ENCODE measurements around the gene ZDHHC20.

Gene ZDHHC20

GRCh38 chr13:21360463-21360862 lies 98.6 kb downstream of the ZDHHC20 start:
- DNase-seq = no peak

GRCh38 chr13:21359855-21360254 lies 99.2 kb downstream of the ZDHHC20 start:
- DNase-seq = no peak

DNA sequence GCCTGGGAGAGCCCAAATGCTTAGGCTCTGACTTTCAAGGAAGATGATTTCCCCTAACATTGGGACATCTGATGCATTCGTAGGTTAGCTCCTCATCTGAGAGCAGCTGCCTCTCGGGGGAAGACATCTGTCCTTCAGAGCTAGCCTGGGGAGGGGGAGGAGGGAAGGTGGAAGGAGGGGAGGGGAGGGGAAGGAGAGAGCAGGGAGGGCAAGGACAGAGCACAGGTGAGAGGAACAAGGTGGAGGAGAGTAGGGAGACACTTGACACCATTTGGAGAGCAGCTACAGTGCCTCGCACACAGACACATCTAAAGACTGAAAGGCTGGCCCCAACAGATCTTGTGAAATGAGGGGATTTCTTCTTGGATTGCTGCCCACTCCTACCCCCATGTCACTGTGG lies 103.8 kb downstream of the ZDHHC20 start:
- no peak for DNase-seq

GRCh38 chr13:21354721-21355120 lies 104.4 kb downstream of the ZDHHC20 start:
- no peak for DNase-seq

- DNase-seq = no peak
Measured at GRCh38 chr13:21348488-21349120, 110.5 kb downstream of the ZDHHC20 start.

DNA sequence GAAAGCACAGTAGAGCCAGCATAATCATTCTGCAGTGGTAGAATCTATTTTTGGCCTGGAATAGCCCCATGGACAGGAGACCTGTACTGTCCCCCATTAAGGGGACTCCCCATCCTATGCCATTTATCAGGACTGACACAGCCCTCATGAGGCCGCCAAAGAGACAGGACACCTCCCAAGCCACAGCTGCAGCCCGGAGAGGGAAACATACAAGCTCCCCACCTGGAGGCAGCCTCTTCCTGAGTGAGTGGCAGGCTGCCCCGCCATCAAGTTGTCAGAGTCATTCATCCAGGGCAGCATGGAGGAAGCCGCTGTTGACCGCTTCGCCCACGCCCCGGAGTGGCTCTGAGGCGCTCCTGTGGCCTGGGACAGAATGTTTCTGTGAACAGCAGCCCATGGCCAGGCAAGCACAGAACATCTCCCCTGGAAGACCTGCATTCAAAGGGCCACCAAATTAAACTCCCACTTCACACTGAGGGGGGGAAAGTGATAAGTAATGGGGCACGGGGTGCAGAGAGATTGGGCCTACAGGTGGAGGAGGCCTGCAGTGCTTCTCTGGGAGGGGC lies 111.3 kb downstream of the ZDHHC20 start:
- DNase-seq = no peak

- peak; percentile 23 to 27 for DNase-seq
Measured at GRCh38 chr13:21344662-21345176, 114.4 kb downstream of the ZDHHC20 start.

GRCh38 chr13:21343659-21344058 lies 115.4 kb downstream of the ZDHHC20 start:
- no peak for DNase-seq

DNA sequence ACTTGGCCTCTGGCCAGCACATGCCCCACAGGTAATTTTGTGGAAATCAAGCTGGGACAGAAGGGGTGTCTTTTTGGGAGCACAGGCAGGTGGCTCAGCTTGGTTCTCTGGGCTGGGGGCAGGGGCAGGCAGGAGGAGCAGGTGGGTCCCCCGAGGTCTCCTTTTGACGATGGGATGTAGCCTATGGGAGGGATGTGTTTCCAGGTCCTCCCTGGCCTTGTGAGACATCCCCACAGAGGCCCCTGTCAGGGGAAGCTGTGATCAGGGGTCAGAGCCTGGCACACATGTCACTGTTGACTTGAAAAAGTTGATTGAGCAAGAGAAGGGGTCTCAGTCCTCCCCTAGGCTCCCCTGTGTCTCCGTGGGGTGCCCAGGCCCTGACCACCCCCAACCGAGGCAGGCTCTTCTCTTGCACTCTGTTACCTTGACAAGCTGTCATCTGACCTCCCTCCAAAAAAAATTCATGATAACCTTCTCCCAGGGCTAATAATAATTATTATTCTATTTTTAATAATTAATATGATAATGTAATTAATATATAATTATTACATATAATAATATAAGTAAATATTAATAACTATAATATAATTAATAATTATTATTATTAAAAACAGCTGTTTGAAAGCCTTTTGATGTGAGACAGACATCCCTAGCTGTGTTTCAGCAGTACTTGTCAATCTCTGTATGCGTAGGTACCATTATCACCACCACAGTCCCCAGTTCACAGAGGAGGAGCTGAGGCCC lies 116.2 kb downstream of the ZDHHC20 start:
- no peak for DNase-seq

GRCh38 chr13:21341637-21342422 lies 117.3 kb downstream of the ZDHHC20 start:
- DNase-seq = no peak

DNA sequence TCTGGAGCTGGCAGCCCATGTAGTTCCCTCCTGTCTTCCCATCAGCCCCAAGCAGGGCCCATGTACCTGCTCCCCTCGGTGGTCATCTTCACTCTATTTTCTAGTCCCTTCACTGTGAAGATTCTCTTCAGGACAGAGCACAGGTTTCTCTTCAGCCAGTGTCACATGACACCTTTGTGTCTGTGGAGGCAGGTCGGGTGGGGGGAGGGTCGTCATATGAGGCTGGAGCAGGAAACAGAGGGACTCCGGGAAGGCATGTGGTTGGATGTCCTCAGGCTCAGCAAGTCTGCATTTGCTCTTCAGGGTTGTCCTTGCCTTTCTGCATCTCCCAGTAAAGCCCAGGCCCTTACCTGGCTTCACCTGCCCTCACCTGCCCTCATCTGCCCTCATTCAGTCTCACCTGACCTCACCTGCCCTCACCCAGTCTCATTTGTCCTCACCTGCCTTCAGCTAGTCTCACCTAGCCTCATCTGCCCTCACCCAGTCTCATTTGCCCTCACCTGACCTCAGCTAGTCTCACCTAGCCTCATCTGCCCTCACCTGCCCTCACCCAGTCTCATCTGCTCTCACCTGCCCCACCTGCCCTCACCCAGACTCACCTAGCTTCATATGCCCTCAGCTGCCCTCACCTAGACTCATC lies 120.3 kb downstream of the ZDHHC20 start:
- no peak for DNase-seq

DNA sequence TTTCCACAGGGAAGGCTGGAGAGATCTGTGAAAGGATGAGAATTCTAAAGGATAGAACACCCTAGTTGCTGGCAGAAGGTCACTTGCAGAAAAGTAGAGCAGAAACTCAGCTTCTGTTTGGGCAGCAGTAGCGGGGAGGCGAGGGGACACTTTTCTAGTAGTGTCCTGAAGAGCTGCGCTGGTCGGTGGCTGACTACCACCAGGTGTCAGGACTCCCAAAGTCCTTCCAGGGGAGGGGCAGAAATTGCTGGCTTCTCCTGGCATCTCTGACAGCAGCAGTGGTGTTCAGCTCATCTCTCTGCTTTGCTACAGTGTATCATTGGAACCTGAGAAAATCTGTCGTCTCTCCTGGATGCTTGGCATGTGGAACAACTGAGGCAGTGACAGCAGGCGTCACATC lies 120.9 kb downstream of the ZDHHC20 start:
- DNase-seq = no peak

GRCh38 chr13:21336609-21337349 lies 122.3 kb downstream of the ZDHHC20 start:
- DNase-seq = no peak

DNA sequence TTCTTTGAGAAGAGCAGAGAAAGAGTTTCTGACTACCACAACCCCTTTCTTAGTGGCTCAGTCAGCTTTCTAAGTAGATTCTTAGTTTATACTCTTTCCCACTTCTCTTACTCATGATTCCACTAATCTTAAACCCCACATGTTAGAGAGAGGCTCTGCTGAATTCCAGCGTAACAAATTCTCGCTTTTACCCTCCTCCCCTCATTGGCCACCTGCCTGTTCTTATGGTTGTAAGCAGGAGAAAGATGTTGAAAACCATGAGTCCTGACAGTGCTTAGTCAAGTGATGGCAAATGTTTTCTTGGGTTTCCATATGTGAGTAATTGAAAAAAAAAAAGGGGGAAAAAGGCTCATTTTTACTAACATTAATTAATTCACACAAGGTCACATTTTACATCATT lies 125.9 kb downstream of the ZDHHC20 start:
- no peak for DNase-seq

GRCh38 chr13:21330126-21330861 lies 128.8 kb downstream of the ZDHHC20 start:
- DNase-seq = no peak

DNA sequence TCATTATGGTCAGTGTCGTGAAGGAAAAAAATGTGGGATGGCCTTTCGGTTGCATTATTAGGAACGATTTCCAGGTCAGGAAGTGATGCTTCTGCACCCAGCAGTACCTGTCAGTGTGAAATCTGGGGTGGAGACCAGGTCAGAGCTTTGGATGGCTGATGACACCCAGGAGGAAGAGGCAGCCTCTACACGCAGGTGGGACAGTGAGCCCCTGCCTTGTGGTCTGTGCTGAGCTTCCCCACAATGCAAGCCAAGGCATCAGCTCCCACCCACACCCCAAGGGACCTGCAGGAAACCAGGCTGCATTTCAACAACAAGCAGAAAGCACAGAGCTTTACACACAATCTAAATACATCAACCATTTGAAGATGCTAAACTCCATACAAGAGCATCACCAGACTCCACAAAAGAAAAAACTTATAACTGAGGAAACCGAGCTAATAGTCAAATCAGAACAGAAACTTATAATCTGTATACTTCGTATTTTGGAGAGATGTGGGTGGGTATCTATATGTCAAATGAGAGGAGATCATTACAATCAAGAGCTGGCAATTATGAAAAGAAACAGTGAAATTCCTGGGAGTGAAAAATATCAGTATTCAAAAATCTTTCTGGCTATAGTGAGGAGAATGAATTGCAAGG lies 130.1 kb downstream of the ZDHHC20 start:
- DNase-seq = no peak

DNA sequence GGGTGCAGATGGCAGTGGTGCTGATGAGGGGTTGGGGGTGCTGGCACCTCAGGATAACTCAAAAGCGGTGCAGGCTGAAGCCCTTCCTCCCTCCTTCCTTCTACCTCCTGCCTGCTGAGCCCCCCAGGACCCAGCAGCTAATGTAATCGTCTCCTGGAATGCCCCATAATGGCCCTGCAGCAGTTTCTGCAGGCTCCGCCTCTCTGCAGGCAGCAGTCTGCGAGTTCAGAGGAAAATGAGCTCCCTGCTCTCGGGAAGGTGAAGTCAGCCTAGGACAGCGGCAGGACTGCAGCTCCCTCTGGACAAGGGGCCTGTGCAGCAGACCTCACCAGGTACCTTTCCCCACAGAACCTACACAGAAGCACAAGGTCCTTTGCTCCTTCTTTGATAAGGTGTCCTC lies 130.9 kb downstream of the ZDHHC20 start:
- DNase-seq = no peak

DNA sequence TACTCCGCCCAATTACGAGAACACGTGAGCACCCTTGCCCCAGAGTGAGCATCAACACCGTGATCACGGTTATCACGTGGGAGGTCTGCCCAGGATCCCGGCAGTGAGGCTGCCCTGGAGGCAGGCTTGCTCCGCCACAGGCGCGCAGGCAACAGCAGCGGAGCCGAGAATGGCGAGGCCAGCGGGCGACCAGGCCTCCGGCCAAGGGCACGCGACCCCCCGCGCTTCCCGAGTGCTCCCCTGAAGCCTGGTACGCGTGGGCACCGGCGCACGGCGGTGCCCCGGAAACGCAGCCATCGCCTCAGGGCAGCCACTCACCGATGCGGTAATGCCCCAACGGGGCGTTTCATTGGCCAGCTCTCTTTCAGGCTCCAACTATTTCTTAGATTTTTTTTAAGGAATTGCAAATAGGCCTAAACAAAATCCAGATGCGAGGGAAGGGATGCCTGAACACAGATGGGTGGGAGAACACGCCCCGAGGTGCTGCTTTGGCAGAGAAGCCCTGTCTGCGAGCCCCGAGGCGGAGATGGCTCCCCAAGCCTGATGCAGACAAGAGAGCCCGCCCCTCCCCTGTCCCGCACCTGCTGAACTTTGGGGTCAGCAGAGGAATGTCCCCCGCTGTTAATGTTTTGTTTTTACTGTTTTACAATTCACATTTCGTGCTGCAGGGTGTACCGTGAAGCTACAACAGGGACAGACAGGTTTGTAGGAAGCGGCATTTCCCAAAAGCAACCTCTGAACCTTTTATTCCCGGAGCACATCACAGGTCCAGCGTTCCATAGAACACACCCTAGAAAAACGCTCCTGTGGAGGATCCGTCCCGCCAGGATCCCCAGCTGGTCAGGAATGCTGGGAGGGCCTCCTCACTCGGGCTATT lies 132.7 kb downstream of the ZDHHC20 start:
- DNase-seq = no peak

DNA sequence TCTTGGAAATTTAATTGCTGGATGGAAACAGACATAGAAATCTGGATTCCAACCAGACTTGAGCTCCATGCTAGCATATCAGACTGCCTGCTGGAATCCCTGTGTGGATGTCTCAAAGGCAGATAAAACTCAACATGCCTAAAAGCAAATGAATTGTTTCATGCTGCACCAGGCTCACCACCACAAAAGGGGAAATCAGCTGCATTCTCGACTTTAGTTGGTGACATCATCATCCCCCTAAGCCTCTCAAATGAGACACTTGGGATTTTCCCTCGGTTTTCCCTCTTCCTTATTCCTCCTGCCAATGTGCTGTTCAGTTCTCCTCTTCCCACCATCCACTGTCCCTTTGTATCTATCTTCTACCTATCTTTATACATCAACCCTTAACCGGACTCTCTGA lies 134.3 kb downstream of the ZDHHC20 start:
- DNase-seq = no peak

- no peak for DNase-seq
Measured at GRCh38 chr13:21322988-21323387, 136.1 kb downstream of the ZDHHC20 start.

Data from stimulated activated CD4-positive, alpha-beta T cell treated with anti-CD3 and anti-CD28 coated beads, Interleukin-2, amount 100 ng/mL, for 24 hours (primary cell).